ENCODE measurements around the gene OGDH.

OGDH gene

GRCh38 chr7:44693641-44694313 lies 87.3 kb downstream of the OGDH start (continued):
- TF ChIP-seq, protein P1, sequence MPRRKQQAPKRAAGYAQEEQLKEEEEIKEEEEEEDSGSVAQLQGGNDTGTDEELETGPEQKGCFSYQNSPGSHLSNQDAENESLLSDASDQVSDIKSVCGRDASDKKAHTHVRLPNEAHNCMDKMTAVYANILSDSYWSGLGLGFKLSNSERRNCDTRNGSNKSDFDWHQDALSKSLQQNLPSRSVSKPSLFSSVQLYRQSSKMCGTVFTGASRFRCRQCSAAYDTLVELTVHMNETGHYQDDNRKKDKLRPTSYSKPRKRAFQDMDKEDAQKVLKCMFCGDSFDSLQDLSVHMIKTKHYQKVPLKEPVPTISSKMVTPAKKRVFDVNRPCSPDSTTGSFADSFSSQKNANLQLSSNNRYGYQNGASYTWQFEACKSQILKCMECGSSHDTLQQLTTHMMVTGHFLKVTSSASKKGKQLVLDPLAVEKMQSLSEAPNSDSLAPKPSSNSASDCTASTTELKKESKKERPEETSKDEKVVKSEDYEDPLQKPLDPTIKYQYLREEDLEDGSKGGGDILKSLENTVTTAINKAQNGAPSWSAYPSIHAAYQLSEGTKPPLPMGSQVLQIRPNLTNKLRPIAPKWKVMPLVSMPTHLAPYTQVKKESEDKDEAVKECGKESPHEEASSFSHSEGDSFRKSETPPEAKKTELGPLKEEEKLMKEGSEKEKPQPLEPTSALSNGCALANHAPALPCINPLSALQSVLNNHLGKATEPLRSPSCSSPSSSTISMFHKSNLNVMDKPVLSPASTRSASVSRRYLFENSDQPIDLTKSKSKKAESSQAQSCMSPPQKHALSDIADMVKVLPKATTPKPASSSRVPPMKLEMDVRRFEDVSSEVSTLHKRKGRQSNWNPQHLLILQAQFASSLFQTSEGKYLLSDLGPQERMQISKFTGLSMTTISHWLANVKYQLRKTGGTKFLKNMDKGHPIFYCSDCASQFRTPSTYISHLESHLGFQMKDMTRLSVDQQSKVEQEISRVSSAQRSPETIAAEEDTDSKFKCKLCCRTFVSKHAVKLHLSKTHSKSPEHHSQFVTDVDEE (CRISPR knock-in tag; IDR thresholded peaks at IDR 0.05) = no peak
- TF ChIP-seq ZNF565 (CRISPR knock-in tag; conservative IDR thresholded peaks at IDR 0.05; ENCODE audit: low read depth) = no peak

DNA sequence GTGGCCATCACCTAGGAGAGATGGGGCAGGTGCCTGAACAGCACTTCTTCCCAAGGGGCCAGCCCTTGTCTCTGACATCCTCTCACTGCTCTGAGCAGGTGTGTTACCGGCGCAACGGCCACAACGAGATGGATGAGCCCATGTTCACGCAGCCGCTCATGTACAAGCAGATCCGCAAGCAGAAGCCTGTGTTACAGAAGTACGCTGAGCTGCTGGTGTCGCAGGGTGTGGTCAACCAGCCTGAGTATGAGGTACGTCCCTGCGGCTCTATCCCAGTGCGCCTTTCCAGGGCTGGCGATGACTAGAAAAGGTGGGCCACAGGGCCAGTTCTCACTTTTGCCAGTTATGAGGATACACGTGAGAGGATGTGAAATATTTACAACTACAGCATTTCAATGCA lies 87.9 kb downstream of the OGDH start:
- TF ChIP-seq, protein P1 (CRISPR knock-in tag; IDR thresholded peaks at IDR 0.05) = no peak
- TF ChIP-seq GLIS3 (CRISPR knock-in tag; IDR thresholded peaks at IDR 0.05) = no peak
- TF ChIP-seq ZNF8 (CRISPR knock-in tag; IDR thresholded peaks at IDR 0.05) = no peak
- TF ChIP-seq ZC3H10 (CRISPR knock-in tag; IDR thresholded peaks at IDR 0.05) = no peak
- TF ChIP-seq ESRRG (CRISPR knock-in tag; IDR thresholded peaks at IDR 0.05) = no peak
- TF ChIP-seq ZFP3 (CRISPR knock-in tag; IDR thresholded peaks at IDR 0.05) = no peak
- no peak for TF ChIP-seq ZFP30 (CRISPR knock-in tag; IDR thresholded peaks at IDR 0.05)
- TF ChIP-seq OSR1 (CRISPR knock-in tag; IDR thresholded peaks at IDR 0.05) = no peak
- TF ChIP-seq TCF4 (CRISPR knock-in tag; IDR thresholded peaks at IDR 0.05; ENCODE audit: borderline replicate concordance) = no peak
- TF ChIP-seq, protein P2, sequence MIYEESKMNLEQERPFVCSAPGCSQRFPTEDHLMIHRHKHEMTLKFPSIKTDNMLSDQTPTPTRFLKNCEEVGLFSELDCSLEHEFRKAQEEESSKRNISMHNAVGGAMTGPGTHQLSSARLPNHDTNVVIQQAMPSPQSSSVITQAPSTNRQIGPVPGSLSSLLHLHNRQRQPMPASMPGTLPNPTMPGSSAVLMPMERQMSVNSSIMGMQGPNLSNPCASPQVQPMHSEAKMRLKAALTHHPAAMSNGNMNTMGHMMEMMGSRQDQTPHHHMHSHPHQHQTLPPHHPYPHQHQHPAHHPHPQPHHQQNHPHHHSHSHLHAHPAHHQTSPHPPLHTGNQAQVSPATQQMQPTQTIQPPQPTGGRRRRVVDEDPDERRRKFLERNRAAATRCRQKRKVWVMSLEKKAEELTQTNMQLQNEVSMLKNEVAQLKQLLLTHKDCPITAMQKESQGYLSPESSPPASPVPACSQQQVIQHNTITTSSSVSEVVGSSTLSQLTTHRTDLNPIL (CRISPR knock-in tag; IDR thresholded peaks at IDR 0.05; ENCODE audit: low read depth) = no peak
- TF ChIP-seq BACH2 (CRISPR knock-in tag; IDR thresholded peaks at IDR 0.05; ENCODE audit: borderline replicate concordance) = no peak
- no peak for TF ChIP-seq SNAI2 (CRISPR knock-in tag; IDR thresholded peaks at IDR 0.05)
- TF ChIP-seq ZNF565 (CRISPR knock-in tag; conservative IDR thresholded peaks at IDR 0.05; ENCODE audit: low read depth) = no peak
- no peak for TF ChIP-seq ZNF70 (CRISPR knock-in tag; IDR thresholded peaks at IDR 0.05)
- TF ChIP-seq PATZ1 (CRISPR knock-in tag; IDR thresholded peaks at IDR 0.05; ENCODE audit: borderline replicate concordance) = no peak
- TF ChIP-seq ARNTL (CRISPR knock-in tag; IDR thresholded peaks at IDR 0.05; ENCODE audit: borderline replicate concordance, low read depth) = no peak
- no peak for ATAC-seq

DNA sequence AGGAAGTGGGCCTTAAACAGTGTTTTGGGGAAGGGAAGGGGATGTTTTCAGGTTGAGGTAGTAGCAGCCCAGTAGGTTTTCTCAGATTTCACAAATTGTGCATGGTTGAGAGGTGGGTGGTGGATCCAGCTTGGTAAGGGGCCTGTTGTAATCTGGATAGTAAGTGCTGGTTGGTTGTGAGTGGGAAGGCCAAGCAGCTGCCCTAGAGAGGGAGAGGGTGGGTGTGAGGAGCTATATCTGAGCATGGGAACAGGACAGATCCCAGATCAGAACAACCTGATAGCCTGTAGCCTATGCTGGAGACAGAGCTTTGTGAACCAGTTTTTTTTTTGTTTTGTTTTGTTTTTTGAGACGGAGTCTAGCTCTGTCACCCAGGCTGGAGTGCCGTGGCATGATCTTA lies 88.3 kb downstream of the OGDH start:
- no peak for ATAC-seq
- TF ChIP-seq, protein P2 (CRISPR knock-in tag; IDR thresholded peaks at IDR 0.05; ENCODE audit: low read depth) = no peak
- no peak for TF ChIP-seq PATZ1 (CRISPR knock-in tag; IDR thresholded peaks at IDR 0.05; ENCODE audit: borderline replicate concordance)
- TF ChIP-seq ZFP3 (CRISPR knock-in tag; IDR thresholded peaks at IDR 0.05) = no peak
- no peak for TF ChIP-seq CSDC2 (CRISPR knock-in tag; IDR thresholded peaks at IDR 0.05)
- no peak for TF ChIP-seq ZNF565 (CRISPR knock-in tag; conservative IDR thresholded peaks at IDR 0.05; ENCODE audit: low read depth)
